ENCODE measurements around the gene KASH5.

The KASH5 gene

GRCh38 chr19:49387936-49388372 is at the start of gene KASH5:
TSS of gene KASH5 (plus strand) at chr19:49388249. CDS start at chr19:49390884, 2,635 bp downstream.
- DNase-seq: peak; percentile 19 to 27

GRCh38 chr19:49338691-49339300 is 49.3 kb upstream of the KASH5 start:
- DNase-seq: peak; percentile 78

- peak; percentile 70 to 78 for DNase-seq
These were observed 48.6 kb upstream of the KASH5 start for GRCh38 chr19:49339301-49340068.

- peak in 1 of 2 experiments; percentile 28 for DNase-seq
These were observed 47.8 kb upstream of the KASH5 start for GRCh38 chr19:49340069-49340864.

- DNase-seq: no peak
These were observed 47.0 kb upstream of the KASH5 start for GRCh38 chr19:49340865-49341718.

GRCh38 chr19:49342291-49342721 is 45.7 kb upstream of the KASH5 start:
- DNase-seq: no peak

- DNase-seq: no peak
These were observed 44.9 kb upstream of the KASH5 start for GRCh38 chr19:49343123-49343522.

GRCh38 chr19:49344505-49345423 is 43.3 kb upstream of the KASH5 start:
- no peak for DNase-seq

GRCh38 chr19:49347191-49347590 is 40.9 kb upstream of the KASH5 start:
- no peak for DNase-seq

GRCh38 chr19:49347835-49348234 is 40.2 kb upstream of the KASH5 start:
- no peak for DNase-seq

GRCh38 chr19:49348305-49349189 is 39.5 kb upstream of the KASH5 start:
- DNase-seq: no peak

- no peak for DNase-seq
These were observed 38.5 kb upstream of the KASH5 start for GRCh38 chr19:49349567-49349966.

GRCh38 chr19:49355909-49356353 is 32.1 kb upstream of the KASH5 start:
- no peak for DNase-seq

- DNase-seq: no peak
These were observed 31.7 kb upstream of the KASH5 start for GRCh38 chr19:49356382-49356781.

GRCh38 chr19:49357186-49357585 is 30.9 kb upstream of the KASH5 start:
- no peak for DNase-seq

- no peak for DNase-seq
These were observed 27.9 kb upstream of the KASH5 start for GRCh38 chr19:49359851-49360820.

- DNase-seq: no peak
These were observed 26.5 kb upstream of the KASH5 start for GRCh38 chr19:49361438-49362047.

Data from NCI-H187 (cell line).